PC-3 (cell line): ENCODE measurements around the gene DCANP1.

Experiments
- CTCF ChIP-seq: fragments of 300-600 bp; sonication (generic); conservative IDR thresholded peaks from 2 replicates; pipeline ENCODE4 v1.5.1; 2017; ENCODE audit warnings: antibody characterized with exemption, low read depth, mild to moderate bottlenecking, low read length
- EZH2 ChIP-seq: fragments of 300-600 bp; sonication (generic); IDR thresholded peaks from one replicate; pipeline ENCODE4 v1.6.1; 2017; ENCODE audit warnings: antibody characterized with exemption, mild to moderate bottlenecking, low read length; ENCODE audit not compliant: unreplicated experiment
- EZH2phosphoT487 ChIP-seq: fragments of 300-600 bp; sonication (generic); IDR thresholded peaks from 2 replicates; pipeline ENCODE4 v1.6.1; 2018; ENCODE audit warnings: mild to moderate bottlenecking, antibody characterized with exemption, low read length, borderline replicate concordance

GRCh38 chr5:135437796-135438560 lies 9.2 kb downstream of the DCANP1 start:
- TF ChIP-seq CTCF (no peak), EZH2 (no peak), EZH2phosphoT487 (no peak)
